K562 (cell line): Measurements from ENCODE around the gene CDC26. TPM values are rescaled to one million over a fixed set of nuclear protein-coding genes. Genes with fewer than 3 reads are reported as not detected.
A peak's percentile ranks its signal among the peaks of the same experiment; 100 is the strongest.

ENCODE experiments used
- ATAC-seq: fragments of 200-7000 bp; cut with Tn5 transposase; 3 replicates; pipeline ENCODE4 v1.9.1; 2020; ENCODE audit warnings: moderate library complexity
- BruUV-seq: library from RNA; stranded (reverse); fragments of 400-500 nt; replicated peaks from 2 replicates; lab custom pipeline; 2021; lab: Mats Ljungman, UMichigan
- CTCF ChIA-PET: fragments of 300-600 bp; formaldehyde crosslinking; extraction: SDS; loops from one replicate; lab custom pipeline; 2021; ENCODE audit warnings: low intra/inter-chr PET ratio; lab: Yijun Ruan, JAX
- POLR2A ChIA-PET: fragments of 300-600, 350-650 bp; sonication (Branson Sonifier 250); formaldehyde crosslinking; extraction: SDS; loops from one replicate; lab custom pipeline; 2021; ENCODE audit warnings: antibody characterized with exemption, inconsistent platforms; lab: Yijun Ruan, JAX
- DNase-seq, 4 experiments: peaks; one replicate each; pipeline versions ENCODE4 v3.0.0 to v3.0.0-alpha.2; 2011 to 2018; ENCODE audit warnings: low spot score in 3 of 4, mixed read lengths in 3 of 4; ENCODE audit errors: extremely low read depth in 1 of 4
- FAIRE-seq: peaks from 2 replicates; lab custom pipeline; 2011; peaks lifted over from hg19 to GRCh38; lab: Jason Lieb, UNC
- H2AFZ ChIP-seq: 2 replicates; pipeline ENCODE4 v1.6.0; 2011; ENCODE audit warnings: low read depth, low read length, control low read depth, inconsistent platforms
- H3K27ac ChIP-seq: fragments of 200-600 bp; 3 replicates; pipeline ENCODE4 v1.8.0; 2011; ENCODE audit warnings: low read depth, mild to moderate bottlenecking, control low read depth, inconsistent platforms, low read length, moderate library complexity, mixed read lengths; ENCODE audit errors: extremely low read depth
- H3K27me3 ChIP-seq, 2 experiments: fragments of 300-600 bp in 1 of 2; 2 replicates in 1 of 2; 3 replicates in 1 of 2; pipeline versions ENCODE4 v1.6.0 to v1.8.0; 2011; ENCODE audit warnings: inconsistent platforms in 2 of 2, low read length in 2 of 2, mild to moderate bottlenecking in 1 of 2, mixed read lengths in 1 of 2, moderate library complexity in 1 of 2; ENCODE audit not compliant: control insufficient read depth in 2 of 2, insufficient read depth in 2 of 2
- H3K36me3 ChIP-seq: fragments of 300-600 bp; 3 replicates; pipeline ENCODE4 v1.8.0; 2011; ENCODE audit warnings: mild to moderate bottlenecking, low read length, inconsistent platforms; ENCODE audit not compliant: control insufficient read depth, insufficient read depth
- H3K4me1 ChIP-seq, 2 experiments: fragments of 200-600 bp in 1 of 2; replicated peaks in 1 of 2; 2 replicates in 1 of 2; 3 replicates in 1 of 2; pipeline versions ENCODE4 v1.5.1 to v1.8.0; 2011; ENCODE audit warnings: inconsistent platforms in 2 of 2, low read length in 2 of 2, mild to moderate bottlenecking in 1 of 2, mixed read lengths in 1 of 2, moderate library complexity in 1 of 2; ENCODE audit not compliant: control insufficient read depth in 2 of 2, insufficient read depth in 2 of 2
- H3K4me2 ChIP-seq: 2 replicates; pipeline ENCODE4 v1.6.1; 2011; ENCODE audit warnings: low read length, control low read depth, inconsistent platforms, mixed read lengths; ENCODE audit not compliant: insufficient read depth
- H3K4me3 ChIP-seq: fragments of 200-600 bp; sonication (generic), shearing (Covaris generic); 2 replicates; pipeline ENCODE4 v1.5.1; 2016; ENCODE audit warnings: control low read depth, inconsistent platforms
- H3K79me2 ChIP-seq: fragments of 200-600 bp; 3 replicates; pipeline ENCODE4 v1.8.0; 2011; ENCODE audit warnings: low read length, inconsistent platforms; ENCODE audit not compliant: control insufficient read depth, insufficient read depth
- H3K9ac ChIP-seq, 2 experiments: 2 replicates each; pipeline versions ENCODE4 v1.6.0 to v1.6.1; 2011; ENCODE audit warnings: low read depth in 2 of 2, low read length in 2 of 2, control low read depth in 1 of 2, inconsistent platforms in 1 of 2, mild to moderate bottlenecking in 1 of 2, mixed read lengths in 1 of 2; ENCODE audit not compliant: insufficient read depth in 1 of 2
- H3K9me1 ChIP-seq: one replicate; pipeline ENCODE4 v1.6.0; 2011; ENCODE audit warnings: inconsistent platforms, mild to moderate bottlenecking, low read length, moderate library complexity; ENCODE audit not compliant: control insufficient read depth, insufficient read depth
- H3K9me3 ChIP-seq: replicated peaks from 2 replicates; pipeline ENCODE4 v1.5.1; 2011; ENCODE audit warnings: low read depth, low read length, inconsistent platforms; ENCODE audit not compliant: control insufficient read depth, insufficient read depth
- H4K20me1 ChIP-seq: replicated peaks from 2 replicates; pipeline ENCODE4 v1.6.1; 2011; ENCODE audit warnings: low read length, inconsistent platforms, mixed read lengths; ENCODE audit not compliant: control insufficient read depth, insufficient read depth
- CBFB ChIP-seq: sonication (generic); formaldehyde crosslinking; IDR thresholded peaks from 2 replicates; pipeline ENCODE4 v1.4.0; 2020; ENCODE audit warnings: mild to moderate bottlenecking, missing genetic modification reagents
- EWSR1 ChIP-seq: fragments of 450-650 bp; IDR thresholded peaks from 2 replicates; pipeline ENCODE4 v1.6.1; 2018; ENCODE audit warnings: borderline replicate concordance, mild to moderate bottlenecking, low read depth, moderate library complexity; ENCODE audit not compliant: partially characterized antibody
- NFXL1 ChIP-seq: fragments of 450-650 bp; formaldehyde crosslinking; IDR thresholded peaks from 2 replicates; pipeline ENCODE4 v1.4.0; 2021; ENCODE audit warnings: mild to moderate bottlenecking
- PHF8 ChIP-seq: fragments of 200-600 bp; sonication (generic); IDR thresholded peaks from 2 replicates; pipeline ENCODE4 v1.6.1; 2012; ENCODE audit warnings: mixed run types, mild to moderate bottlenecking, inconsistent platforms, low read length, moderate library complexity, borderline replicate concordance
- PURB ChIP-seq: sonication (generic); formaldehyde crosslinking; IDR thresholded peaks from 2 replicates; pipeline ENCODE4 v1.9.0; 2021; ENCODE audit warnings: low read depth, mild to moderate bottlenecking, missing genetic modification reagents
- SAFB2 ChIP-seq: fragments of 200-400 bp; formaldehyde crosslinking; IDR thresholded peaks from 2 replicates; pipeline ENCODE4 v1.6.1; 2018; ENCODE audit warnings: borderline replicate concordance, low read length, low read depth, moderate library complexity; ENCODE audit not compliant: severe bottlenecking
- SMARCE1 ChIP-seq: fragments of 450-650 bp; IDR thresholded peaks from 2 replicates; pipeline ENCODE4 v1.7.1; 2016; ENCODE audit warnings: mild to moderate bottlenecking
- ZBTB11 ChIP-seq, 3 experiments: fragments of 200-800 bp in 1 of 3; fragments of 250-450 bp in 1 of 3; fragments of 450-650 bp in 1 of 3; sonication (Bioruptor Pico) in 1 of 3; sonication (Bioruptor generic) in 1 of 3; formaldehyde crosslinking in 1 of 3; IDR thresholded peaks; 2 replicates each; pipeline versions ENCODE4 v1.6.1 to v1.8.0; 2016 to 2022; ENCODE audit warnings: mild to moderate bottlenecking in 2 of 3, missing genetic modification characterization in 2 of 3, missing compliant biosample characterization in 1 of 3, moderate library complexity in 1 of 3
- ZNF277 ChIP-seq: fragments of 250-450 bp; sonication (Bioruptor Pico); IDR thresholded peaks from 2 replicates; pipeline ENCODE4 v1.8.0; 2022; ENCODE audit warnings: inconsistent platforms, mild to moderate bottlenecking, moderate library complexity, borderline replicate concordance
- ZZZ3 ChIP-seq: fragments of 450-650 bp; IDR thresholded peaks from 2 replicates; pipeline ENCODE4 v1.6.1; 2016; ENCODE audit warnings: antibody characterized with exemption, mild to moderate bottlenecking, moderate library complexity
- WGBS: fragments of 100-300 bp; shearing (Covaris generic); methylation state at CpG from one replicate; pipeline ENCODE4 v1.1.6; 2016; ENCODE audit warnings: low coverage, mixed read lengths; ENCODE audit not compliant: insufficient coverage; ENCODE audit errors: missing lambda C conversion rate; 5-methylcytosine and 5-hydroxymethylcytosine counted together
- in situ Hi-C: fragments of 300-500 bp; cut with MboI; formaldehyde crosslinking; loops from 4 replicates; pipeline ENCODE4 v1.15.0; 2018; ENCODE audit warnings: inconsistent platforms, mixed read lengths
- intact Hi-C: fragments of 100-400 bp; cut with micrococcal nuclease; formaldehyde crosslinking; loops from 2 replicates; pipeline ENCODE4 v1.14.2; 2022
- polyA plus RNA-seq, 8 experiments: library from polyadenylated mRNA; depleted of rRNA in 4 of 8; stranded (reverse) in 5 of 8; unstranded in 3 of 8; fragments of >200 nt; fragmentation: Nextera tagmentation in 2 of 8; fragmentation: Illumina TruSeq in 1 of 8; extraction: Ambion mirVana in 2 of 8; extraction: Trizol in 1 of 8; gene quantifications; 2 replicates each; pipeline versions ENCODE4 v1.2.1 to v1.2.3, GENCODE V29; 2011 to 2014; ENCODE audit warnings: inconsistent platforms in 1 of 8, missing spikeins in 1 of 8
- total RNA-seq, 7 experiments: library from RNA; depleted of rRNA in 6 of 7; stranded (reverse); fragments of >200 nt in 6 of 7; fragmentation: Illumina TruSeq in 2 of 7; extraction: Trizol in 2 of 7; gene quantifications; 2 replicates each; pipeline versions ENCODE4 v1.2.1 to v1.2.3, GENCODE V29; 2011 to 2021; ENCODE audit warnings: low replicate concordance in 1 of 7
- TF ChIP-seq, protein P1 (sequence below): fragments of 250-450 bp; sonication (Bioruptor Pico); IDR thresholded peaks from 2 replicates; pipeline ENCODE4 v1.9.0; 2021; ENCODE audit warnings: mild to moderate bottlenecking
- TF ChIP-seq, protein P2 (sequence below): fragments of 450-650 bp; IDR thresholded peaks from 2 replicates; pipeline ENCODE4 v1.6.1; 2016; ENCODE audit warnings: mild to moderate bottlenecking

CDC26 gene
- total and polyA plus RNA-seq, 9 of the 15 experiments (the other 6 are each of a cell fraction or from before 2014, with no cell fraction given), result 33.0 to 147 (median 60.0) TPM

DNA sequence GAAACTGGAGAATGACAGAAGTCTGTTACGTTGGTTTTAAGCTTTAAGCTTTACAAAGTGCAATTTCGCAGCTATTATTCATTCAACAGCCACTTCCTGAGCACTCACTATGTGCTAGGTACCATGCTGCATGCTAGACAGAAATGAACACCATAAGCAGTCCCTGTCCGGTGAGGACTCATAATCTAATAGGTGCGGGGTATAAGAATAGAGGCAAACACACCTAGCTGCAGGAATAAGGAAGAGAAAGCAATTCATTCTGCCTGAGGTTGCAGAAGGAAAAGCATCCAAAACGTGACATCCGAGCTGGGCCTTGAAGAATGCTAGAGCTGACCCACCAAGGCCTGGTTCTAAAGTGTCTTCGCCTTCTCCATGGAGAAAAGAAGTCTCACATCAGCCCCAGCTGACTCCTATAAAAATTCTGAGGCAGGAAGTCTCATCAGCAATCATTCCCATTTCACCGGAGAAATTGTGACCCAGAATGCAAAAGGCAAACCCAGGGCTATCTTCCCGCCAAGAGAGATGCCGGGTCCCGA lies 54.8 kb downstream of the CDC26 start (continued):
- no peak for TF ChIP-seq PHF8
- TF ChIP-seq, protein P1, sequence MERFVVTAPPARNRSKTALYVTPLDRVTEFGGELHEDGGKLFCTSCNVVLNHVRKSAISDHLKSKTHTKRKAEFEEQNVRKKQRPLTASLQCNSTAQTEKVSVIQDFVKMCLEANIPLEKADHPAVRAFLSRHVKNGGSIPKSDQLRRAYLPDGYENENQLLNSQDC (CRISPR knock-in tag), result no peak
- peak; percentile 44; the same call in 1 of the 2 replicates for TF ChIP-seq CBFB

GRCh38 chr9:113219969-113220368 lies 55.4 kb downstream of the CDC26 start:
- ATAC-seq, result no peak
- H2AFZ ChIP-seq, result peak overlapping the region; percentile 18; the same call in 1 of the 2 replicates
- no peaks in the 10 kb centered on the region for H3K9me3 ChIP-seq
- ChIA-PET POLR2A (interaction anchor here (1.6 to 1.9 kb wide), 2 partner anchors 8 to 76 kb away, joined by 4 to 9 read pairs; no protein-coding TSS in a partner anchor), CTCF (no interaction called here)
- peak overlapping the region; percentile 95 for H3K4me2 ChIP-seq
- no peaks in the 10 kb centered on the region for H3K27me3 ChIP-seq
- in situ Hi-C loops (no loop called here), intact Hi-C loops (loop anchor here (2.0 kb wide), 1 partner anchor 55 kb away; the partner anchor contains the start of genes CDC26 and PRPF4)
- BruUV-seq, result no TSS peak
- peaks cover 3 to 24% of the 10 kb centered on the region in 2 experiments; a peak in 3 of 5 replicates for H3K4me1 ChIP-seq
- H3K9ac ChIP-seq, result peak overlapping the region in 1 of 2 experiments; percentile 79; a peak in 2 of 4 replicates
- no peak for FAIRE-seq
- peaks cover 20% of the 10 kb centered on the region; the same call in 1 of the 3 replicates for H3K36me3 ChIP-seq
- H3K4me3 ChIP-seq, result peak overlapping the region; percentile 76
- 0% methylated on average over 1 of the region's 1 CpG for WGBS
- H3K27ac ChIP-seq, result peak overlapping the region; percentile 71
- DNase-seq, result peak in 1 of 4 experiments; percentile 21
- 0 out of 2 replicates have a peak, but pooled peaks cover 2% of the 10 kb centered on the region for H4K20me1 ChIP-seq
- peaks cover 78% of the 10 kb centered on the region for H3K79me2 ChIP-seq
- no peaks in the 10 kb centered on the region for H3K9me1 ChIP-seq
- no peak for TF ChIP-seq EWSR1
- TF ChIP-seq SAFB2, result no peak
- no peak for TF ChIP-seq PURB (CRISPR knock-in tag)
- no peak for TF ChIP-seq ZBTB11 (CRISPR knock-in tag; IDR thresholded peaks at IDR 0.05)
- TF ChIP-seq NFXL1, result no peak
- no peak for TF ChIP-seq ZZZ3
- no peak for TF ChIP-seq ZNF277 (CRISPR knock-in tag)
- TF ChIP-seq SMARCE1, result no peak
- TF ChIP-seq, protein P2, sequence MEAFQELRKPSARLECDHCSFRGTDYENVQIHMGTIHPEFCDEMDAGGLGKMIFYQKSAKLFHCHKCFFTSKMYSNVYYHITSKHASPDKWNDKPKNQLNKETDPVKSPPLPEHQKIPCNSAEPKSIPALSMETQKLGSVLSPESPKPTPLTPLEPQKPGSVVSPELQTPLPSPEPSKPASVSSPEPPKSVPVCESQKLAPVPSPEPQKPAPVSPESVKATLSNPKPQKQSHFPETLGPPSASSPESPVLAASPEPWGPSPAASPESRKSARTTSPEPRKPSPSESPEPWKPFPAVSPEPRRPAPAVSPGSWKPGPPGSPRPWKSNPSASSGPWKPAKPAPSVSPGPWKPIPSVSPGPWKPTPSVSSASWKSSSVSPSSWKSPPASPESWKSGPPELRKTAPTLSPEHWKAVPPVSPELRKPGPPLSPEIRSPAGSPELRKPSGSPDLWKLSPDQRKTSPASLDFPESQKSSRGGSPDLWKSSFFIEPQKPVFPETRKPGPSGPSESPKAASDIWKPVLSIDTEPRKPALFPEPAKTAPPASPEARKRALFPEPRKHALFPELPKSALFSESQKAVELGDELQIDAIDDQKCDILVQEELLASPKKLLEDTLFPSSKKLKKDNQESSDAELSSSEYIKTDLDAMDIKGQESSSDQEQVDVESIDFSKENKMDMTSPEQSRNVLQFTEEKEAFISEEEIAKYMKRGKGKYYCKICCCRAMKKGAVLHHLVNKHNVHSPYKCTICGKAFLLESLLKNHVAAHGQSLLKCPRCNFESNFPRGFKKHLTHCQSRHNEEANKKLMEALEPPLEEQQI, result no peak
